ENCODE measurements around the gene FOXS1. TPM values are rescaled to one million over a fixed set of nuclear protein-coding genes. Genes with fewer than 3 reads are reported as not detected.

The FOXS1 gene
- total RNA-seq, 1 donor from 2014 or later: not detected

GRCh38 chr20:31849306-31849930 lies 4.0 kb upstream of the FOXS1 start:
- Histone ChIP-seq H3K36me3 (no peaks in the 10 kb centered on the region), H3K4me1 (peaks cover 15% of the 10 kb centered on the region), H3K27ac (no peak overlapping the region), H3F3A (ENCODE audit: low read depth) (peaks cover 6% of the 10 kb centered on the region), H3K79me2 (ENCODE audit: low read depth) (no peaks in the 10 kb centered on the region), H2AFZ (replicated peaks) (no peak overlapping the region), H3K4me2 (peak overlapping the region; percentile 31), H3K4me3 (no peak overlapping the region), H4K20me1 (ENCODE audit: low read depth) (no peaks in the 10 kb centered on the region), H3K27me3 (peaks cover 53% of the 10 kb centered on the region), H3K9ac (no peak overlapping the region), H3K9me3 (ENCODE audit: low read depth) (no peaks in the 10 kb centered on the region)
- H3K36me3 Mint-ChIP-seq: no peaks in the 10 kb centered on the region
- no peaks in the 10 kb centered on the region for H3K4me1 Mint-ChIP-seq
- H3K9me3 Mint-ChIP-seq: no peaks in the 10 kb centered on the region
- peak; percentile 49 for TF ChIP-seq EZH2 (IDR thresholded peaks at IDR 0.05)
- TF ChIP-seq CTCF (IDR thresholded peaks at IDR 0.05): no peak
- TF ChIP-seq EZH2phosphoT487 (IDR thresholded peaks at IDR 0.05): no peak
- H3K27me3 Mint-ChIP-seq (ENCODE audit: insufficient read depth, low read depth): peaks cover 5% of the 10 kb centered on the region
- no peak overlapping the region for H3K27ac Mint-ChIP-seq
- no peak overlapping the region for H3K4me3 Mint-ChIP-seq
- peak; percentile 37 for DNase-seq (ENCODE audit: low spot score)

DNA sequence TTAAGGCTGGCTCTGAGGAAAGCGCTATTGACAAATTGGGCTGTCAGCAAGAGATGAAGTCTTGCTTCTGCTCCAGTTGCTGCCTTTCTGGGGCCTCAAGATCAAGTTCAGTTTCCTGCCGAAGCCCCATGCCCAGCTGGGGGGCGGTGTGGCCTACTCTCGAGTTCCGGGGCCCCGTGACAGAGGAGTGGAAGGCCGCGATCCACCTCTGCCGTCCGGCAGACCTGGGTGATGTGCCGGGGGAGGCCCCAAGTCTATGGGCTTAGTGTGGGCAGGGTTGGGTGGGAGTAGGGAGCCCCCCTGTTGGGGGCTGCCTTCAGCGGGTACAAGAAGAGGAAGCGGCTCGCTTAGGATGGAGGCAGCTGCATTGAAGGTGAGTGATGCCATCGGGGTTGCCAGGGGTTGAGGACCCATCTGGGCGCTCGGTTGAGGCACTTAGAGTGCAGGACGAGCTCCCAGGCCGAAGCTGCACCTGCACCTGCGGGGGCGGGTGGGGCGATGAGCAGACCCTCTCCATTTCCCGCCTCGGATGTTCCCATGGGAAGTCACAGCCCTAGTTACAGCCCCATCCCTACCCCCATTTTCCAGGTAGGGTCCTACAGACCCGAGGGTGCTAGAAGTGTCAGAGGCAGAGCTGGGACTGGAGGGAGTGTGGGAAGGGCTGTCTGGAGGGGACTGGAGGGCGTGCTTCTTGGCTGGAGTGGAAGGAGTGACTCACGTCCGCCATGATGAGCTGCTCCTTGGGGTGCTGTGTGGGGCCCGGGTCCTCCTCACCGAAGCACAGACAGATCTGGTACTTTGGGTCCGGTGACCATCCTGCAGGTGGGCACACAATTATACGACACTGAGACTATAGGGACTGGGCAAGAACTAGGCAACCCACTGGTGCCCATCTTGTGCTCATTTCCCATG lies 2.9 kb upstream of the FOXS1 start:
- Histone ChIP-seq H3K27ac (no peak overlapping the region), H3K4me2 (no peak overlapping the region), H3K27me3 (peaks cover 53% of the 10 kb centered on the region), H3K4me3 (no peak overlapping the region), H3K36me3 (no peaks in the 10 kb centered on the region), H3K4me1 (peaks cover 19% of the 10 kb centered on the region), H3K79me2 (ENCODE audit: low read depth) (no peaks in the 10 kb centered on the region), H3K9me3 (ENCODE audit: low read depth) (no peaks in the 10 kb centered on the region), H3F3A (ENCODE audit: low read depth) (peaks cover 6% of the 10 kb centered on the region), H4K20me1 (ENCODE audit: low read depth) (no peaks in the 10 kb centered on the region), H3K9ac (no peak overlapping the region), H2AFZ (replicated peaks) (no peak overlapping the region)
- Mint-ChIP-seq H3K27me3 (ENCODE audit: insufficient read depth, low read depth) (peaks cover 12% of the 10 kb centered on the region), H3K4me1 (peaks cover 7% of the 10 kb centered on the region), H3K9me3 (no peaks in the 10 kb centered on the region), H3K4me3 (no peak overlapping the region), H3K36me3 (no peaks in the 10 kb centered on the region), H3K27ac (no peak overlapping the region)
- TF ChIP-seq CTCF (IDR thresholded peaks at IDR 0.05) (no peak), EZH2 (IDR thresholded peaks at IDR 0.05) (no peak), EZH2phosphoT487 (IDR thresholded peaks at IDR 0.05) (no peak)
- DNase-seq (ENCODE audit: low spot score): no peak

DNA sequence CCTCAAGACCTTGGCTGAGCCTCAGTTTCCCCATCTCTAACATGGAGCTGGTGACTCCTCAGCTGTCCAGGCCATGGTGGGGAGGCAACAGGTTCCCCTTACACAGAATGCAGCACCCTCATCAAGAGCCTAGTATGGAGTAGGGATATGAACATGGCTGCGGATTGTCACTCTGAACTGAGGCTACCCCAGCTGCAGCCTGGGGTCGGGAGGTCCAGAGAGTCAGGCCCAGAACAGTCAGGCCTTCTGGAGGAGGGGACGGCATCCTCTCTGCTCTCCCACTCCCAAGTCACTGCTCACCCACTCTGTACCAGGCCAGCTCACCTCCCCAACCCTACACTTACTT lies 1.4 kb upstream of the FOXS1 start:
- Histone ChIP-seq H3K4me1 (peaks cover 34% of the 10 kb centered on the region), H3K79me2 (ENCODE audit: low read depth) (no peaks in the 10 kb centered on the region), H4K20me1 (ENCODE audit: low read depth) (no peaks in the 10 kb centered on the region), H3K9me3 (ENCODE audit: low read depth) (no peaks in the 10 kb centered on the region), H3K36me3 (no peaks in the 10 kb centered on the region), H3K4me3 (no peak overlapping the region), H3K9ac (no peak overlapping the region), H3F3A (ENCODE audit: low read depth) (peaks cover 6% of the 10 kb centered on the region), H3K27ac (no peak overlapping the region), H3K4me2 (no peak overlapping the region), H3K27me3 (peaks cover 46% of the 10 kb centered on the region), H2AFZ (replicated peaks) (no peak overlapping the region)
- Mint-ChIP-seq H3K4me3 (no peak overlapping the region), H3K4me1 (peaks cover 20% of the 10 kb centered on the region), H3K36me3 (no peaks in the 10 kb centered on the region), H3K27me3 (ENCODE audit: insufficient read depth, low read depth) (peaks cover 14% of the 10 kb centered on the region), H3K27ac (no peak overlapping the region), H3K9me3 (no peaks in the 10 kb centered on the region)
- TF ChIP-seq EZH2 (IDR thresholded peaks at IDR 0.05) (no peak), CTCF (IDR thresholded peaks at IDR 0.05) (no peak), EZH2phosphoT487 (IDR thresholded peaks at IDR 0.05) (no peak)
- no peak for DNase-seq (ENCODE audit: low spot score)

Measured in neural progenitor cell (in vitro differentiated cells).